Measurements from ENCODE around the gene JAML.

DNA sequence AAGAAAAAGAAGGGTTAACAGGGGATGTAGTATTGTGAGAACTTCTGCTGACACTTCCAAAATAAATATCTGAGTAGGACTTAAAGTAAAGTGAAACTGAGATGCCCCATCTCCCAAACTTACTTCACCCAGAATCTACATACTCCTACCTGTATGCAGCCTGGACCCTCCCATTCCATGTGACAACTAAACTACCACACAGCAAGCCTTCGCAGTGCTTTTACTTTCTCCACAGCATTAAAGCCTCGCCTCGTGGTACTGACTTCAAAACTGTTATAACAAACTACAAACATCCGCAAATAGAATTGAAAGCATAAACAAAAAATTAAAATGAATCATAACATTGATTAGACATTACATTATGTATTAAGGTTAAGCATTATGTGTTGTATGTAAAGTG, 38.3 kb upstream of the JAML start:
- TF ChIP-seq, protein P1, sequence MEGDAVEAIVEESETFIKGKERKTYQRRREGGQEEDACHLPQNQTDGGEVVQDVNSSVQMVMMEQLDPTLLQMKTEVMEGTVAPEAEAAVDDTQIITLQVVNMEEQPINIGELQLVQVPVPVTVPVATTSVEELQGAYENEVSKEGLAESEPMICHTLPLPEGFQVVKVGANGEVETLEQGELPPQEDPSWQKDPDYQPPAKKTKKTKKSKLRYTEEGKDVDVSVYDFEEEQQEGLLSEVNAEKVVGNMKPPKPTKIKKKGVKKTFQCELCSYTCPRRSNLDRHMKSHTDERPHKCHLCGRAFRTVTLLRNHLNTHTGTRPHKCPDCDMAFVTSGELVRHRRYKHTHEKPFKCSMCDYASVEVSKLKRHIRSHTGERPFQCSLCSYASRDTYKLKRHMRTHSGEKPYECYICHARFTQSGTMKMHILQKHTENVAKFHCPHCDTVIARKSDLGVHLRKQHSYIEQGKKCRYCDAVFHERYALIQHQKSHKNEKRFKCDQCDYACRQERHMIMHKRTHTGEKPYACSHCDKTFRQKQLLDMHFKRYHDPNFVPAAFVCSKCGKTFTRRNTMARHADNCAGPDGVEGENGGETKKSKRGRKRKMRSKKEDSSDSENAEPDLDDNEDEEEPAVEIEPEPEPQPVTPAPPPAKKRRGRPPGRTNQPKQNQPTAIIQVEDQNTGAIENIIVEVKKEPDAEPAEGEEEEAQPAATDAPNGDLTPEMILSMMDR (conservative IDR thresholded peaks at IDR 0.05 in 1 of 2, IDR thresholded peaks at IDR 0.05 in 1 of 2; ENCODE audit: extremely low read depth in 1 of 2, insufficient read depth in 1 of 2, low read depth in 1 of 2, low read length in 2 of 2) = no peak
- no peak for TF ChIP-seq EZH2 (IDR thresholded peaks at IDR 0.05; ENCODE audit: borderline replicate concordance, low read length)

Measured in mammary epithelial cell (primary cell).